Liver (tissue), 9 donors: ENCODE results near the gene RNF214. TPM values are rescaled to one million over a fixed set of nuclear protein-coding genes. Genes with fewer than 3 reads are reported as not detected.

ENCODE experiments used
- DNase-seq: peaks from one replicate; pipeline ENCODE4 v3.0.0-alpha.2; 2017; ENCODE audit warnings: low spot score
- H3K27ac ChIP-seq, 2 donors: one replicate each; pipeline ENCODE4 v1.7.0; 2013; ENCODE audit warnings: inconsistent platforms in 2 of 2, low read length in 2 of 2, control low read depth in 1 of 2, low read depth in 1 of 2, mild to moderate bottlenecking in 1 of 2
- H3K27me3 ChIP-seq, 4 donors: one replicate each; pipeline versions ENCODE4 v1.6.1 to v1.7.0; 2013; ENCODE audit warnings: low read length in 3 of 4, inconsistent platforms in 1 of 4, mild to moderate bottlenecking in 1 of 4, moderate library complexity in 1 of 4; ENCODE audit not compliant: control insufficient read depth in 4 of 4, insufficient read depth in 4 of 4
- H3K36me3 ChIP-seq, 4 donors: one replicate each; pipeline versions ENCODE4 v1.6.1 to v1.7.0; 2013; ENCODE audit warnings: low read length in 3 of 4, mild to moderate bottlenecking in 3 of 4, low read depth in 1 of 4, moderate library complexity in 1 of 4; ENCODE audit not compliant: control insufficient read depth in 4 of 4, insufficient read depth in 3 of 4
- H3K4me1 ChIP-seq, 4 donors: one replicate each; pipeline versions ENCODE4 v1.6.1 to v1.7.0; 2013; ENCODE audit warnings: low read length in 3 of 4, mild to moderate bottlenecking in 3 of 4, moderate library complexity in 1 of 4; ENCODE audit not compliant: control insufficient read depth in 4 of 4, insufficient read depth in 4 of 4
- H3K4me3 ChIP-seq, 3 donors: one replicate each; pipeline versions ENCODE4 v1.6.1 to v1.7.0; 2013; ENCODE audit warnings: low read length in 3 of 3, control low read depth in 1 of 3, low read depth in 1 of 3, mild to moderate bottlenecking in 1 of 3
- H3K9ac ChIP-seq, 2 donors: one replicate each; pipeline ENCODE4 v1.7.0; 2013; ENCODE audit warnings: low read length in 2 of 2, mild to moderate bottlenecking in 2 of 2, moderate library complexity in 2 of 2, control low read depth in 1 of 2, low read depth in 1 of 2
- H3K9me3 ChIP-seq, 4 donors: one replicate each; pipeline versions ENCODE4 v1.6.1 to v1.7.0; 2013; ENCODE audit warnings: low read length in 3 of 4; ENCODE audit not compliant: control insufficient read depth in 4 of 4
- CTCF ChIP-seq: fragments of 150-350 bp; IDR thresholded peaks from 2 replicates; pipeline ENCODE4 v1.5.1; 2017; ENCODE audit warnings: improper control_type of control experiment, low read depth, low read length; ENCODE audit not compliant: missing input control
- EGR1 ChIP-seq, 2 donors: IDR thresholded peaks; 2 replicates each; pipeline ENCODE4 v1.6.1; 2016 to 2018; ENCODE audit warnings: antibody characterized with exemption in 2 of 2, low read depth in 2 of 2
- FOXA2 ChIP-seq: IDR thresholded peaks from 2 replicates; pipeline ENCODE4 v1.6.1; 2016; ENCODE audit warnings: antibody characterized with exemption
- HNF4A ChIP-seq, 2 donors: conservative IDR thresholded peaks; 2 replicates each; pipeline ENCODE4 v1.6.1; 2016; ENCODE audit warnings: antibody characterized with exemption in 2 of 2, mild to moderate bottlenecking in 2 of 2
- HNF4G ChIP-seq: IDR thresholded peaks from 2 replicates; pipeline ENCODE4 v1.6.1; 2016; ENCODE audit warnings: antibody characterized with exemption
- JUND ChIP-seq, 2 donors: IDR thresholded peaks; 2 replicates each; pipeline ENCODE4 v1.6.1; 2016; ENCODE audit warnings: antibody characterized with exemption in 2 of 2
- MAX ChIP-seq: IDR thresholded peaks from 2 replicates; pipeline ENCODE4 v1.6.1; 2016; ENCODE audit warnings: antibody characterized with exemption
- NR2F2 ChIP-seq: IDR thresholded peaks from 2 replicates; pipeline ENCODE4 v1.6.1; 2016; ENCODE audit warnings: antibody characterized with exemption
- RXRA ChIP-seq, 2 donors: IDR thresholded peaks; 2 replicates each; pipeline ENCODE4 v1.6.1; 2017 to 2018; ENCODE audit warnings: antibody characterized with exemption in 2 of 2, mild to moderate bottlenecking in 1 of 2
- SP1 ChIP-seq: IDR thresholded peaks from 2 replicates; pipeline ENCODE4 v1.6.1; 2018; ENCODE audit warnings: antibody characterized with exemption, mild to moderate bottlenecking
- TAF1 ChIP-seq: conservative IDR thresholded peaks from 2 replicates; pipeline ENCODE4 v1.6.1; 2016; ENCODE audit warnings: antibody characterized with exemption, mild to moderate bottlenecking
- YY1 ChIP-seq: IDR thresholded peaks from 2 replicates; pipeline ENCODE4 v1.6.1; 2016; ENCODE audit warnings: antibody characterized with exemption, mild to moderate bottlenecking
- WGBS: extraction: QIAGEN DNeasy Blood & Tissue Kit; methylation state at CpG from one replicate; pipeline ENCODE4 v1.1.7; 2013; 5-methylcytosine and 5-hydroxymethylcytosine counted together
- polyA plus RNA-seq, 2 donors: library from polyadenylated mRNA; stranded (reverse) in 1 of 2; unstranded in 1 of 2; fragments of 200-250 nt in 1 of 2; fragments of >200 nt in 1 of 2; fragmentation: Nextera tagmentation in 1 of 2; extraction: Ambion mirVana in 1 of 2; gene quantifications; one replicate each; pipeline versions ENCODE4 v1.2.1 to v1.2.3, GENCODE V29; 2013 to 2015
- total RNA-seq, 2 donors: library from RNA; depleted of rRNA; stranded (reverse); fragments of >200 nt; gene quantifications; one replicate each; pipeline ENCODE4 v1.2.3, GENCODE V29; 2014
- TF ChIP-seq, protein P1 (sequence below): IDR thresholded peaks from 2 replicates; pipeline ENCODE4 v1.6.1; 2016; ENCODE audit warnings: antibody characterized with exemption
- TF ChIP-seq, protein P2 (sequence below): IDR thresholded peaks from 2 replicates; pipeline ENCODE4 v1.6.1; 2016; ENCODE audit warnings: antibody characterized with exemption, mild to moderate bottlenecking
- donor health status: healthy.
- donor health status: healthy.
- donor health status: healthy.
- donor health status: healthy.
- donor health status: healthy.

RNF214 gene
- total and polyA plus RNA-seq, 4 donors = 4.6 to 6.2 (median 6.0) TPM

DNA sequence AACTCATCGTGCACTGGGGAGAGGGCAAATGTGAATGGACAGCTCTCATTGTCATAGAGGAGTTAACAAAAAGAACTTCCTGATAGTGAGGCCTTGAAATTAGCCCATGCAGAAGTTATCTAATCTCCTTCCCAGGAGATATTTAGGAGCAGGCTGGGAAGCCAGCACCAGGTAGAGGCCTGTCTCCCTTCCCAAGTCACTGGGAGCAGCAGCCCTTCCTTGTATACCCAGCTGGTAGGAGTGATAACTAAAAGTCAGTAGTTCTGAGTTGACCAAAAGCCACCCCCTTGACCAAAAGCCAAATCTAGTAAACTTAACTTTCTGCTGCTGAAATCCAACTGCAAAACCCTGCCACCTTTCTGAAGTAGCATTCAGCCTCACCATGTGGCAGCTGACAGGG is 57.3 kb downstream of the RNF214 start:
- H3K9me3 ChIP-seq = no peaks in the 10 kb centered on the region
- no peak overlapping the region for H3K4me3 ChIP-seq
- no peaks in the 10 kb centered on the region for H3K4me1 ChIP-seq
- H3K36me3 ChIP-seq = peaks cover 14 to 66% (median 33%) of the 10 kb centered on the region in 4 donors
- no peaks in the 10 kb centered on the region for H3K27me3 ChIP-seq
- no peak for DNase-seq
- WGBS = 96% methylated on average over 1 of the region's 1 CpG
- no peak overlapping the region for H3K9ac ChIP-seq
- no peak overlapping the region for H3K27ac ChIP-seq
- no peak for TF ChIP-seq FOXA2
- TF ChIP-seq NR2F2 = no peak
- TF ChIP-seq SP1 = no peak
- TF ChIP-seq CTCF = no peak
- no peak for TF ChIP-seq RXRA (IDR thresholded peaks at IDR 0.05)
- no peak for TF ChIP-seq HNF4G
- TF ChIP-seq, protein P1, sequence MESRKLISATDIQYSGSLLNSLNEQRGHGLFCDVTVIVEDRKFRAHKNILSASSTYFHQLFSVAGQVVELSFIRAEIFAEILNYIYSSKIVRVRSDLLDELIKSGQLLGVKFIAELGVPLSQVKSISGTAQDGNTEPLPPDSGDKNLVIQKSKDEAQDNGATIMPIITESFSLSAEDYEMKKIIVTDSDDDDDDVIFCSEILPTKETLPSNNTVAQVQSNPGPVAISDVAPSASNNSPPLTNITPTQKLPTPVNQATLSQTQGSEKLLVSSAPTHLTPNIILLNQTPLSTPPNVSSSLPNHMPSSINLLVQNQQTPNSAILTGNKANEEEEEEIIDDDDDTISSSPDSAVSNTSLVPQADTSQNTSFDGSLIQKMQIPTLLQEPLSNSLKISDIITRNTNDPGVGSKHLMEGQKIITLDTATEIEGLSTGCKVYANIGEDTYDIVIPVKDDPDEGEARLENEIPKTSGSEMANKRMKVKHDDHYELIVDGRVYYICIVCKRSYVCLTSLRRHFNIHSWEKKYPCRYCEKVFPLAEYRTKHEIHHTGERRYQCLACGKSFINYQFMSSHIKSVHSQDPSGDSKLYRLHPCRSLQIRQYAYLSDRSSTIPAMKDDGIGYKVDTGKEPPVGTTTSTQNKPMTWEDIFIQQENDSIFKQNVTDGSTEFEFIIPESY = no peak
- no peak for TF ChIP-seq TAF1
- no peak for TF ChIP-seq MAX
- TF ChIP-seq HNF4A (conservative IDR thresholded peaks at IDR 0.05) = no peak
- no peak for TF ChIP-seq JUND (IDR thresholded peaks at IDR 0.05)
- TF ChIP-seq, protein P2, sequence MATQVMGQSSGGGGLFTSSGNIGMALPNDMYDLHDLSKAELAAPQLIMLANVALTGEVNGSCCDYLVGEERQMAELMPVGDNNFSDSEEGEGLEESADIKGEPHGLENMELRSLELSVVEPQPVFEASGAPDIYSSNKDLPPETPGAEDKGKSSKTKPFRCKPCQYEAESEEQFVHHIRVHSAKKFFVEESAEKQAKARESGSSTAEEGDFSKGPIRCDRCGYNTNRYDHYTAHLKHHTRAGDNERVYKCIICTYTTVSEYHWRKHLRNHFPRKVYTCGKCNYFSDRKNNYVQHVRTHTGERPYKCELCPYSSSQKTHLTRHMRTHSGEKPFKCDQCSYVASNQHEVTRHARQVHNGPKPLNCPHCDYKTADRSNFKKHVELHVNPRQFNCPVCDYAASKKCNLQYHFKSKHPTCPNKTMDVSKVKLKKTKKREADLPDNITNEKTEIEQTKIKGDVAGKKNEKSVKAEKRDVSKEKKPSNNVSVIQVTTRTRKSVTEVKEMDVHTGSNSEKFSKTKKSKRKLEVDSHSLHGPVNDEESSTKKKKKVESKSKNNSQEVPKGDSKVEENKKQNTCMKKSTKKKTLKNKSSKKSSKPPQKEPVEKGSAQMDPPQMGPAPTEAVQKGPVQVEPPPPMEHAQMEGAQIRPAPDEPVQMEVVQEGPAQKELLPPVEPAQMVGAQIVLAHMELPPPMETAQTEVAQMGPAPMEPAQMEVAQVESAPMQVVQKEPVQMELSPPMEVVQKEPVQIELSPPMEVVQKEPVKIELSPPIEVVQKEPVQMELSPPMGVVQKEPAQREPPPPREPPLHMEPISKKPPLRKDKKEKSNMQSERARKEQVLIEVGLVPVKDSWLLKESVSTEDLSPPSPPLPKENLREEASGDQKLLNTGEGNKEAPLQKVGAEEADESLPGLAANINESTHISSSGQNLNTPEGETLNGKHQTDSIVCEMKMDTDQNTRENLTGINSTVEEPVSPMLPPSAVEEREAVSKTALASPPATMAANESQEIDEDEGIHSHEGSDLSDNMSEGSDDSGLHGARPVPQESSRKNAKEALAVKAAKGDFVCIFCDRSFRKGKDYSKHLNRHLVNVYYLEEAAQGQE = no peak

- no peak within 1 kb of the TSS for H3K27ac ChIP-seq
- DNase-seq = no peak
- no peak within 1 kb of the TSS for H3K9ac ChIP-seq
- H3K4me3 ChIP-seq = no peak within 1 kb of the TSS
- H3K27me3 ChIP-seq = no peaks in the 10 kb centered on the region
- no peaks in the 10 kb centered on the region for H3K9me3 ChIP-seq
- H3K4me1 ChIP-seq = no peaks in the 10 kb centered on the region
- H3K36me3 ChIP-seq = peaks cover 14 to 71% (median 29%) of the 10 kb centered on the region in 4 donors
- whole genome bisulfite sequencing = 96% methylated on average over 8 of the region's 8 CpGs
- TF ChIP-seq FOXA2 (no peak), EGR1 (IDR thresholded peaks at IDR 0.05; ENCODE audit: low read depth in 2 of 2) (no peak), YY1 (no peak)
Measured at GRCh38 chr11:117290809-117291396, 58.4 kb downstream of the RNF214 start, which contains the start of gene BACE1-AS. TSS of gene BACE1-AS (plus strand) at chr11:117291346.
